CD4-positive, alpha-beta T cell treated with Interleukin-10 for 1 hour (primary cell): ENCODE results near the gene OAS2.
"Not testable (repeated sequence)": the region's sequence is repeated elsewhere in the genome, so short reads cannot be mapped to it uniquely, and the experiment has no call there.

Experiments used
- DNase-seq: peaks from one replicate; pipeline ENCODE4 v3.0.0-alpha.2; 2020

The OAS2 gene

DNA sequence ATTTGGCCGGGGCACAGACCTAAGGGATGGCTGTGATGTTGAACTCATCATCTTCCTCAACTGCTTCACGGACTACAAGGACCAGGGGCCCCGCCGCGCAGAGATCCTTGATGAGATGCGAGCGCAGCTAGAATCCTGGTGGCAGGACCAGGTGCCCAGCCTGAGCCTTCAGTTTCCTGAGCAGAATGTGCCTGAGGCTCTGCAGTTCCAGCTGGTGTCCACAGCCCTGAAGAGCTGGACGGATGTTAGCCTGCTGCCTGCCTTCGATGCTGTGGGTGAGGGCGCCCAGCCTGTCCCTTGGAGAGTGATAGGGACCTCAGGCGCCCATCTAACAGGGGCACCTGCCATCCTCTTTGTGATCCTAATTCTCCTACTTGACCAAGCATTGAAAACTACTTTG lies 27.6 kb upstream of the OAS2 start:
- no peak for DNase-seq

DNA sequence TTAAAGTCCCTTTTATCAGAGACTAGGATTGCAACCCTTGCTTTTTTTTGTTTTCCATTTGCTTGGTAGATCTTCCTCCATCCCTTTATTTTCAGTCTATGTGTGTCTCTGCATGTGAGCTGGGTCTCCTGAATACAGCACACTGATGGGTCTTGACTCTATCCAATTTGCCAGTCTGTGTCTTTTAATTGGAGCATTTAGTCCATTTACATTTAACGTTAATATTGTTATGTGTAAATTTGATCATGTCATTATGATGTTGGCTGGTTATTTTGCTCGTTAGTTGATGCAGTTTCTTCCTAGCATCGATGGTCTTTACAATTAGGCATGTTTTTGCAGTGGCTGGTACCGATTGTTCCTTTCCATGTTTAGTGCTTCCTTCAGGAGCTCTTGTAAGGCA lies 21.2 kb upstream of the OAS2 start:
- not testable (repeated sequence) for DNase-seq

DNA sequence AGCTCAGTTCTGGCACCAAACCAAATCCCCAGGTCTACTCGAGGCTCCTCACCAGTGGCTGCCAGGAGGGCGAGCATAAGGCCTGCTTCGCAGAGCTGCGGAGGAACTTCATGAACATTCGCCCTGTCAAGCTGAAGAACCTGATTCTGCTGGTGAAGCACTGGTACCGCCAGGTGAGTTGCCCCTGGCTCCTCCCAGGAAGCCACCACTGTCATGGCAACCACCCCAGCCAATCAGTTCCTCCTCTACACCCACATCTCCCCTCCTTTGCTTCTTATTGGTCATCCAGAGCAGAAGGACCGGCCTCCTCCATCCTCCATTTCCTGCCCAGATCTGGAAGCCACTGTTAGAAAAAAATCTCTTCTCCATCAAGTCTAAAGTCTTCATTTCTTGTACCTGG lies 17.2 kb upstream of the OAS2 start:
- no peak for DNase-seq

DNA sequence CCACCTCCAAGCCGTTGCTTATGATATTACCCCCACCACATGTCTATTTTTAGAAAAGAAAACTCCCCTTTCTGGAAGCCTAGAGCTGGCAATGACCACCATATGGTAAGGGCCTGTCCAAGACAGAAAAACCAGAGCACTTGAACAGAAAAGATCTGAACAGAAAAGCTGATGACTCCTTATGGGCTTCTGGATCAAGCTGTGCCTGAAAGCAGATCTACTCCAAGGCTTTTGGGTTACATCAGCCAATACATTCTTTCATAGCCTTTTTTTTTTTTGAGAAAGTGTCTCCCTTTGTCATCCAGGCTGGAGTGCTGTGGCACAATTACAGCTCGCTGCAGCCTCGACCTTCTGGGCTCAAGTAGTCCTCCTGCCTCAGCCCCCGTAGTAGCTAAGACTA lies 16.8 kb upstream of the OAS2 start:
- DNase-seq: no peak

DNA sequence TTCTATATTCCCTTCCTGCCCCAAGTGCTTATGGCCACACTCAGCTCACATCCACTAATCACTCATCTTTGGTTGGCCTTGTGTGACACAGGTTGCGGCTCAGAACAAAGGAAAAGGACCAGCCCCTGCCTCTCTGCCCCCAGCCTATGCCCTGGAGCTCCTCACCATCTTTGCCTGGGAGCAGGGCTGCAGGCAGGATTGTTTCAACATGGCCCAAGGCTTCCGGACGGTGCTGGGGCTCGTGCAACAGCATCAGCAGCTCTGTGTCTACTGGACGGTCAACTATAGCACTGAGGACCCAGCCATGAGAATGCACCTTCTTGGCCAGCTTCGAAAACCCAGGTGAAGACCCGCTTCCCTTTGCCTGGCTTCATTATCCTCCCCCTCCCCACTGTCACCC lies 15.8 kb upstream of the OAS2 start:
- DNase-seq: no peak

DNA sequence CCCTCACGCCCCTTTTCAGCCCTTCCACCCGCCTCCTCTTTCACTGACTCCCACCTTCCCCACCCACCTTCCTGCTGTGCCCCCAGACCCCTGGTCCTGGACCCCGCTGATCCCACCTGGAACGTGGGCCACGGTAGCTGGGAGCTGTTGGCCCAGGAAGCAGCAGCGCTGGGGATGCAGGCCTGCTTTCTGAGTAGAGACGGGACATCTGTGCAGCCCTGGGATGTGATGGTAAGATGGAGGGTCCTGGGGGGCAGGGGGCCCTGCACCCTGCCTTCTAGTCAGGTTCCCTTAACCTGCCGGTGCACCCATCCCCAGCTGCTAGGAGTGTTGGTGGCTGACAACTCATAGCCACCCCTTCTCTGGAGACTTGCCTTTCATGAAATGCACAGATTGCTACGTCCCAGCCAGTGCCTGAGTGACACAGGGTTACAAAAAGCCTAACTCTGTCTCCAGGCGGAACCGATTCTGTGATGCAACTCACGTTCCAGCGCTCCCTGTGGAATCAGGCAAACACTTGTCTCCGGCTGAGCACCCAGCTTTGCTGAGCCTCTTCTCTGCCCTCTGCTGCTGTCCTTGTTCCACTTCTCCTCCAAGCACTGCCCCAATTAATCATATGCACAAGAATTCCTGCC lies 15.0 kb upstream of the OAS2 start:
- no peak for DNase-seq

DNA sequence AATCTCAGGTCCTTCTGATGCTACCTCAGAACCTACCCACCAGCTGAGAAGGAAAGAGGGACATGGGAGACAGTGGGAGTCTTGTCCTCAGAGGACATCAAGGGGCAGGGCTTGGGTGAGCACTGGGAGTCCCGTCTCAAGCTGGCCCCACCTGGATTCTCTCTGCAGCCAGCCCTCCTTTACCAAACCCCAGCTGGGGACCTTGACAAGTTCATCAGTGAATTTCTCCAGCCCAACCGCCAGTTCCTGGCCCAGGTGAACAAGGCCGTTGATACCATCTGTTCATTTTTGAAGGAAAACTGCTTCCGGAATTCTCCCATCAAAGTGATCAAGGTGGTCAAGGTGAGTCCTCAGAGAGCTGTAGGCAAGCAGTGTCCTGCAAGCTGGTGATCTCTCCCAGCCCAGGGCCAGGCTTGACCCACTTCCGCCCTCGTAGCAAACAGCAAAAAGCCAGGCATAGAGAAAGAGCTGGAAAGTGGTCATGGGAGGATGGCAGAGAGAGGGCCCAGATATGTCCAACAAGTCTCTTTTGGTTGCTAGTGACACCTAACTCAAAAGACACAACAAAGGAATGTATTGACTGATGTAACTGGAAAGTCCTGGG lies 14.2 kb upstream of the OAS2 start:
- no peak for DNase-seq

DNA sequence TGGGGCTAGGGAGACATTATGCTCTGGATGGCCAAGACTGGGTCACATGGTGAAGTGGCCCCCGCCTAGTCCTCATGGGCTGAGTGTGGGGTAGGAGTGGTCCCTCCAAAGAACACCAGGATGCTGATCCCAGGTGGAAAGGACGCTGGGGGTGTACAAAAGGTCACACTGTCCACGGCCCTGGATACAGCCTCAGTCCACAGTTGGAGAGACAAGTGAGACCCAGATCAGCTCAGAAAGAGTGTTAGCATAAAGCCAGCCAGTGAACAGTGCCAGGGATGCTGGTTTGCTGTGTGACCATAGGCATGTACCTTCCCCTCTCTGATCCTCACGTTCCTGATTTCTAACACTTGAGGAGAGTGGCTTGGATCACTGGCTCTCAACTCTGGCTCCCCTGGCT lies 13.4 kb upstream of the OAS2 start:
- DNase-seq: no peak

DNA sequence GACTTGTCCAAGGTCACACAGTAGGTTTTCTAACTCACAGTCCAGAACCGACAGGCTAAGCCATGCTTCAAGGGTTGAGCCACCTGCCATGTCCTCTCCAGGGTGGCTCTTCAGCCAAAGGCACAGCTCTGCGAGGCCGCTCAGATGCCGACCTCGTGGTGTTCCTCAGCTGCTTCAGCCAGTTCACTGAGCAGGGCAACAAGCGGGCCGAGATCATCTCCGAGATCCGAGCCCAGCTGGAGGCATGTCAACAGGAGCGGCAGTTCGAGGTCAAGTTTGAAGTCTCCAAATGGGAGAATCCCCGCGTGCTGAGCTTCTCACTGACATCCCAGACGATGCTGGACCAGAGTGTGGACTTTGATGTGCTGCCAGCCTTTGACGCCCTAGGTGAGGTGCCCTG lies 12.7 kb upstream of the OAS2 start:
- no peak for DNase-seq

DNA sequence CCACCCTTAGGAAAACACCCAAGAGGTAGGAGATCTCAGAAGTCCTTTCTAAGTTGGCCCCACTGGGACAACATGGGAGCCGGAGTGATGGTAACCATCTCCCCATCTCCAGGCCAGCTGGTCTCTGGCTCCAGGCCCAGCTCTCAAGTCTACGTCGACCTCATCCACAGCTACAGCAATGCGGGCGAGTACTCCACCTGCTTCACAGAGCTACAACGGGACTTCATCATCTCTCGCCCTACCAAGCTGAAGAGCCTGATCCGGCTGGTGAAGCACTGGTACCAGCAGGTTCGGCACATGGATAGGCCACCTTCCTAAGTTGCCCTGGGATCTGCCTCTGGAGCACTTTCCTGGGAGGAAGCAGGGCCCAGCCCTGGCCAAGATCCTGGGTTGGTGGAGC lies 11.0 kb upstream of the OAS2 start:
- DNase-seq: no peak

DNA sequence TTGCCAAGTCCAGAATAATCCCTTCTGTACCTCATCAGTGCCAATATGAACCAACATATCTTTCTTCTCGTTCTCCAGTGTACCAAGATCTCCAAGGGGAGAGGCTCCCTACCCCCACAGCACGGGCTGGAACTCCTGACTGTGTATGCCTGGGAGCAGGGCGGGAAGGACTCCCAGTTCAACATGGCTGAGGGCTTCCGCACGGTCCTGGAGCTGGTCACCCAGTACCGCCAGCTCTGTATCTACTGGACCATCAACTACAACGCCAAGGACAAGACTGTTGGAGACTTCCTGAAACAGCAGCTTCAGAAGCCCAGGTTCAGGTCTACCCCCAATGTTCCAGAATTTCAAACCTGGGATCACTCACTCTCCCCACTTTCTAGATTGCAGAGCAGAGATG lies 10.5 kb upstream of the OAS2 start:
- no peak for DNase-seq

DNA sequence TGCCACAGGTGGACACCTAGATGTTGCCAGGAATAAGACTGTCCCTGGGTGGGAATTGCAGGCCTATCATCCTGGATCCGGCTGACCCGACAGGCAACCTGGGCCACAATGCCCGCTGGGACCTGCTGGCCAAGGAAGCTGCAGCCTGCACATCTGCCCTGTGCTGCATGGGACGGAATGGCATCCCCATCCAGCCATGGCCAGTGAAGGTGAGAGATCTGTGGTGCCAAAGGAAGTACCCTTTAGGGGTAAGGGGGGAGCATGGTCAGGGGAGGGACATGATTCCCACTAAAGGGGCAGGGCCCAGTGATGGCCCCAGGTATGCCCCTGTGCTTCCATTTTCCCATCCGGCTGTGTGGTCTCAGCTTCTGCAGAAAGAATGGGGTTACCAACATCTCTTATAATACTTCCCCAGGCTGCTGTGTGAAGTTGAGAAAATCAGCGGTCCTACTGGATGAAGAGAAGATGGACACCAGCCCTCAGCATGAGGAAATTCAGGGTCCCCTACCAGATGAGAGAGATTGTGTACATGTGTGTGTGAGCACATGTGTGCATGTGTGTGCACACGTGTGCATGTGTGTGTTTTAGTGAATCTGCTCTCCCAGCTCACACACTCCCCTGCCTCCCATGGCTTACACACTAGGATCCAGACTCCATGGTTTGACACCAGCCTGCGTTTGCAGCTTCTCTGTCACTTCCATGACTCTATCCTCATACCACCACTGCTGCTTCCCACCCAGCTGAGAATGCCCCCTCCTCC lies 8.6 kb upstream of the OAS2 start:
- no peak for DNase-seq

DNA sequence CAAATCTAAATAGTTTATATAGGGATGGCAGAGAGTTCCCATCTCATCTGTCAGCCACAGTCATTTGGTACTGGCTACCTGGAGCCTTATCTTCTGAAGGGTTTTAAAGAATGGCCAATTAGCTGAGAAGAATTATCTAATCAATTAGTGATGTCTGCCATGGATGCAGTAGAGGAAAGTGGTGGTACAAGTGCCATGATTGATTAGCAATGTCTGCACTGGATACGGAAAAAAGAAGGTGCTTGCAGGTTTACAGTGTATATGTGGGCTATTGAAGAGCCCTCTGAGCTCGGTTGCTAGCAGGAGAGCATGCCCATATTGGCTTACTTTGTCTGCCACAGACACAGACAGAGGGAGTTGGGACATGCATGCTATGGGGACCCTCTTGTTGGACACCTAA lies 7.9 kb upstream of the OAS2 start:
- no peak for DNase-seq

DNA sequence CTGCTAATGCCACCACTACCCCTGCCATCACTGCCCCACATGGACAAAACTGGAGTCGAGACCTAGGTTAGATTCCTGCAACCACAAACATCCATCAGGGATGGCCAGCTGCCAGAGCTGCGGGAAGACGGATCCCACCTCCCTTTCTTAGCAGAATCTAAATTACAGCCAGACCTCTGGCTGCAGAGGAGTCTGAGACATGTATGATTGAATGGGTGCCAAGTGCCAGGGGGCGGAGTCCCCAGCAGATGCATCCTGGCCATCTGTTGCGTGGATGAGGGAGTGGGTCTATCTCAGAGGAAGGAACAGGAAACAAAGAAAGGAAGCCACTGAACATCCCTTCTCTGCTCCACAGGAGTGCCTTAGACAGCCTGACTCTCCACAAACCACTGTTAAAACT lies 7.1 kb upstream of the OAS2 start:
- no peak for DNase-seq

DNA sequence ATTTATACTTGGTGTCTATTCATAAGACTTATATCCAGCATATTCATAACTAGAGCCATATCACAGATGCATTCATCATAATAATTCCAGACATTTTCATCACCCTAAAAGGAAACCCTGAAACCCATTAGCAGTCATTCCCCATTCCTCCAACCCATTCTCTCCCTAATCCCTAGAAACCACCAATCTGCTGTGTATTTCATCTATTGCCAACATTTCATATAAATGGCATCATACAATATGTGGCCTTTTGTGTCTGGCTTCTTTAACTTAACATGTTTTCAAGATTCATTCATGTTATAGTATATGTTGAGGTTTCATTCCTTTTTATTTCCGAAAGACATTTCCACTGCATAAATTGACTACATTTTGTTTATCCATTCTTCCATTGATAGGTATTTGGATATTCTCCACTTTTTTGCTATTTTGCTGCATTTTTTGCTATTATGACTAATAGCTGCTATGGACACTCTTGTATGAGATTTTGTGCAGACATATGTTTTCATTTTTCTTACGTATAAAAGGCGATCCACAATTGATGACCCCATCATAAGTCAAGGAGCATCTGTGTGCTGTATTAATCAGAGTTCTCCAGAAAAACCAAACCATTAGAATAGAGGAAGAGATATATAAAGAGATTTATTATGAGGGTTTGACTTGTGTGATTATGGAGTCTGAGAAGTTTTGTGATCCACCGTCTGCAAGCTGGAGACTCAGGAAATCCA lies 5.1 kb upstream of the OAS2 start:
- no peak for DNase-seq

DNA sequence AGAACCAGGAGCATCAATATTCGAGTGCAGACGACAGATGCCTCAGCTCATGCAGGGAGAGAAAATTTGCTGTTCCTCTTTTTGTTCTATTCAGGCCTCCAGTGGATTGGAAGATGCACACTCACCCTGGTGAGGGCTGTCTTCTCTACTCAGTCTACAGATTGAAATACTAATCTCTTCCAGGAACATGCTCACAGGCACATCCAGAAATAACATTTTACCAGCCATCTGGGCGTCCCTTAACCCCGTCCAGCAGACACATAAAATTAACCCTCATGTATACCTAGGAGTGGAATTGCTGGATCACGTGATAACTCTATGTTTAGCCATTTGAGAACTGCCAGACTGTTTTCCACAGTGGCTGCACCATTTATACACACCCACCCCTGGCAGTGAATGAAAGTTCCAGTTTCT lies 4.5 kb upstream of the OAS2 start:
- DNase-seq: no peak

DNA sequence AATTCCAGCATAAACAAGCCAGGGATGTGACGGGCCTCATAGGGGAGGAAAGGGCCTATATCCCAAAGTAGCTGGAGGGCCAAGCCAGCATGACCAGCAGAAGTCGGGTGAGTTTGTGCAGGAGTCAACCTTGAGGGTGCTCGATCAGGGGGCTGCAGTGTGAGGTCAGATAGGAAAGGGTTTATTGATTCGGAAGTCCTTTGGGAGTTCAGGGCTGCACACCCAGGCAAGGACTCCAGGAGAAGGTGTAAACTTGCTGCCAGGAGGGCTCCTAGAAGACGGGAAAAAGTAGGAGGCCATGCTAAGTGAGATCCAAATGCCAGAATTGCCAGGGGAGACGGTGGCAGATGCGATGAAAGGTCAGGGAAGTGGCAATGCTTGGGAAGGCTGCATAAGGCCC lies 3.4 kb upstream of the OAS2 start:
- DNase-seq: no peak

DNA sequence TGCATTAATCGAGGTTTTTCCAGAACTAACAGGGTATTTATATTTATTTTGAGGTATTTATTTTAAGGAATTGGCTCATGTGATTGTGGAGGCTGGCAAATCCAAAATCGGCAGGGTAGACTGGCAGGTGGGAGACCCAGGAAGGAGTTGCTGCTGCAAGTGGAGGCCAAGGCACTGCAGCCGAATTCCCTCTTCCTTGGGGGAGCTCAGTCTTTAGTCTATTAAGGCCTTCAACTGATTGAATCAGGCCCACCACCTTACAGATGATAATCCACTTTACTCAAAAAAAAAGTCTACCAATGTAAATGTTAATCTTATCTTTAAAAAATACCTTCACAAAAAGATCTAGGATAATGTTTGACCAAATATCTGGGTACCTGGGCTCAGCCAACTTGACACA lies 1.2 kb upstream of the OAS2 start:
- DNase-seq: no peak

DNA sequence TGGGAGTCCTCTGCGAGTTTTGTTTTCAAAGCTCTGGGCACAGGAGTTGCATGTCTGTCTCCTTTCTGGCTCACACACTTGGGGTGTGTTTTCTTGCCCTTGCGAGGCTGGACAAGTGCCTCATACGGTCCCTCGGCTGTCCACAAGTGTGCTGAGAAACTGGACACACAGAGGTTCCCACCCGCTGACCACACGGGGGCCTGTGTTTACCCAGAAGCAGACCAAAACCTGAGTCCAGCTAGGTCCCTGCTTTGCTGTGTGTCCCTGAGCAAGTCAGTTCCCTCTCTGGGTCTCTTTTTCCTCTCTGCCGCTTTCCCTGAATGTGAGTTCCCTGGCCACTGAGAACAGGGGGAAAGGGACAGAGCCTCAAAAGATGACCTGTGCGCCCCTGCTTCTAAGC lies 678 bp upstream of the OAS2 start:
- no peak for DNase-seq

DNA sequence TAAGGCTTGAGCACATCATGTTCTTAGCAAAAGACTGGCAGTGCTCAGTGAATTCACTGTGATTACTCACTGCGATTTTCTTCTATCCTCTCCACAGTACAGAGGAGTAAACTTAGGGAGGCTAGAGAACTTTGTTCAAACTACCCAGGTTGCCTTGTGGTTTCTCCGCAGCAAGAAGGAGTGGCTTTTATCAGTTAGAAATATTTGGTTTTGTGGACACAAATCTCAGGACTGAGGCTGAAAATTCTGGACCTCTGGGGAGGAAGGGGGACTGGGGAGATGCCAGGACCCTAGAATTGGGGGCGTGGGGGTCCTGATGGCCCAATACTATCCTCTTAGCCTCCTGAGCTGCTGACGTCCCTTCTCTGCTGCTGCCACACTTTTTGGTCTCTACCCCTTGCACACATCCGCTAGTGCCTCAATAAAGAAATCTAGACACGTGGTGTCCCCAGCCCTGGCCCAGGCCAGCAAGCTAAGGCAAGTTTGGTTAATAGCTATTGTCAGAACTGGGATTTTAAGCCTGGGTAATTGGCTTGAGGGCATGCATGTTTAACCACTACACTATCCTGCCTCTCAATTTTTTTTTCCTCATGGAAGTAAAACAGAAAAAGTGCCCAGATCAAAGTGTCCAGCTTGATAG lies 842 bp downstream of the OAS2 start:
- peak; percentile 52 for DNase-seq

DNA sequence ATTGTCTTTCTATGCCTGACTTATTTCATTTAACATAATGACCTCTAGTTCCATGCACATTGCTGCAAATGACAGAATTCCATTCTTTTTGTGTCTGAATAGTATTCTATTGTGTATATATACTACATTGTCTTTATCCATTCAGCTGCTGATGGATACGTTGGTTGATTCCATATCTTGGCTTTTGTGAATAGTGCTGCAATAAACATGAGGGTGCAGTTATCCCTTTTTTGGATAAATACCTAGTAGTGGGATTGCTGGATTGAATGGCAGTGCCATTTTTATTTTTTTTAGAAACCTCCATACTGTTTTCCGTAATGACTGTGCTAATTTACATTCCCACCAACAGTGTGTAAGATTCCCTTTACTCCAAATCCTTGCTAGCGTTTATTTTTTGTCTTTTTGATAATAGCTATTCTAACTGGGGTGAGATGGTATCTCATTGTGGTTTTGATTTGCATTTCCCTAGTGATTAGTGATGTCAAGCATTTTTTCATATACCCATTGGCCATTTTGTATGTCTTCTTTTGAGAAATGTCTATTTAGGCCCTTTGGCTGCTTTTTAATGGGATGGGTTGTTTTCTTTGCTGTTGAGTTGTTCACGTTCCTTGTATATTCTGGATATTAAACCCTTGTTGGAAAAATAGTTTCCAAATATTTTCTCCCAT lies 2.3 kb downstream of the OAS2 start:
- DNase-seq: peak; percentile 69

DNA sequence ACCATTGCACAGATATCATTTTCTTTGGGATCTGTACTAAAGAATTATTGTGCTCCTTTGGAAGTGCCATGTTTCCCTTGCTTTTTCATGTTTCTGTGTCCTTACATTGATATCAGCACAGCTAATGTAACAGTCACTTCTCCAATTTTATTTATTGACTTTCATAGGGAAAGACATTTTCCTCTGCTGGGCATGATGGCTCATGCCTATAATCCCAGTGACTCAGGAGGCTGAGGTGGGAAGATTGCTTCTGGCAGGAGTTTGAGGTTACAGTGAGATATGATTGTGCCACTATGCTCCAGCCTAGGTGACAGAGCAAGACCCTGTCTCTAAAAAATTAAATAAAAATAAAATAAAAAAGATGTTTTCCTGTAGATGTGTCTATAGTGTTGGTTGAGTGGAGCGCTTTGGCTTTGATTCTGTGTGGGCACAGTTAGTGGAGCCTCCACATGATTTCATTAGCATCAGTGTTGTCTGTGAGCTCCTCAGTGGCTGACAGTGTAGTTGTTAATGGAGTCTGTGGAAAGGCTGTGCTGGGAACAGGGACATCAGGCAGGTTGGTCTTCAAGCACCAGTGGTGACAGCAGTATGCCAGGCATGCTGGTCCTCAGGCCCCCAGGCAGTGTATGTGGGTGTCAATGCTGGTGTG lies 7.4 kb downstream of the OAS2 start:
- DNase-seq: no peak
